Measurements from ENCODE around the gene CASP3. TPM values are rescaled to one million over a fixed set of nuclear protein-coding genes. Genes with fewer than 3 reads are reported as not detected.
"Not testable (repeated sequence)": the region's sequence is repeated elsewhere in the genome, so short reads cannot be mapped to it uniquely, and the experiment has no call there.

The CASP3 gene
- polyA plus RNA-seq, 4 donors: 28.3 to 40.8 (median 34.4) TPM

GRCh38 chr4:184598753-184599491 is 50.3 kb downstream of the CASP3 start:
- DNase-seq (ENCODE audit: low read depth in 4 of 4, low spot score in 3 of 4): no peak

- DNase-seq (ENCODE audit: low read depth in 4 of 4, low spot score in 3 of 4): no peak
These were observed 52.5 kb downstream of the CASP3 start for GRCh38 chr4:184596617-184597185.

- no peak for DNase-seq (ENCODE audit: low read depth in 4 of 4, low spot score in 3 of 4)
These were observed 53.1 kb downstream of the CASP3 start for GRCh38 chr4:184596044-184596616.

GRCh38 chr4:184595430-184595829 is 53.8 kb downstream of the CASP3 start:
- DNase-seq (ENCODE audit: low read depth in 4 of 4, low spot score in 3 of 4): no peak

DNA sequence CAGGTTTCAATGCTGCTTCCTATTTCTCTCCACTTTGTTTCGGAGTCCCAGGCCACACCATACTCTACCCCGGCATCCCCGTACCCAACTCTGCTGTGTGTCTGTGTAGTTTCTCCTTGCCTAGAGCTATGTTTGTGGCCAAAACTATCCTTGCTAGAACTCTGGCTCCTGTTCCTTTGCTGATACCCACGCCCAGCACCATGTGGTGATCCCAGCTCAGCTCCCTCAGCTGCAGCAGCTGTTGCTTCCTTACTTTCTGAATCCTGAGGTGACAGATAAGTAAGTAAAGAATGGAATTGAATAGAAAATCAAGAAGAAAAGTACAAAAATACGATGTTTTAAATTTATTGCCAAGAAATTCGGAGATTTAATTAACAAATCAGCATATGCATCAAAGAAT is 55.8 kb downstream of the CASP3 start:
- DNase-seq (ENCODE audit: low read depth in 4 of 4, low spot score in 3 of 4): no peak

- DNase-seq (ENCODE audit: low read depth in 4 of 4, low spot score in 3 of 4): not testable (repeated sequence)
These were observed 57.4 kb downstream of the CASP3 start for GRCh38 chr4:184591747-184592270.

DNA sequence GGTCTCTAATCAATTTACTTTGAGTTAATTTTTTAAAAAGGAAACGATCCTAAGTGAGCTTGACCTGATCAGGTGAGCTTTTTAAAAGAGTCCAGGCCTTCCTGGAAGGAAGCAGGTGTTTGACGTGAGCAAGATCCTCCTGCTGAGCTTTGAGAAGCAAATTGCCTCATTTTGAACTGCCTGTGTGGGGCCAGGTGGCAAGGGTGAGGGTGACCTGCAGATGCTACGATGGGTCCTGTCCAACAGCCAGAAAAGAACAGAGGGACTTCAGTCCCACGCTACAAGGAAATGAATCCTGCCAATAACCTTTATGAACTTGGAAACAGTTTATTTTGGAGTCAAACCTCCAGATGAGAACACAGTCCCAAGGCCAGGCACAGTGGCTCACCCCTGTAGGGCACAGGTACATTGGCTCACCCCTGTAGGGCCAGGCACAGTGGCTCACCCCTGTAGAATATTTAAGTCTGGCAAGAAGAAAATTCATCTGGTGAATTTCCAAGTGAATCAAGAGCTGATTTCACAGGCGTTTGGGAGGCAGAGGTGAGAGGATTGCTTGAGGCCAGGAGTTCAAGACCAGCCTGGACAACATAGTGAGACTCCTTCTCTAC is 58.1 kb downstream of the CASP3 start:
- DNase-seq (ENCODE audit: low read depth in 4 of 4, low spot score in 3 of 4): no peak

- DNase-seq (ENCODE audit: low read depth in 4 of 4, low spot score in 3 of 4): no peak
These were observed 59.1 kb downstream of the CASP3 start for GRCh38 chr4:184590196-184590595.

GRCh38 chr4:184588893-184589292 is 60.4 kb downstream of the CASP3 start:
- DNase-seq (ENCODE audit: low read depth in 4 of 4, low spot score in 3 of 4): no peak

DNA sequence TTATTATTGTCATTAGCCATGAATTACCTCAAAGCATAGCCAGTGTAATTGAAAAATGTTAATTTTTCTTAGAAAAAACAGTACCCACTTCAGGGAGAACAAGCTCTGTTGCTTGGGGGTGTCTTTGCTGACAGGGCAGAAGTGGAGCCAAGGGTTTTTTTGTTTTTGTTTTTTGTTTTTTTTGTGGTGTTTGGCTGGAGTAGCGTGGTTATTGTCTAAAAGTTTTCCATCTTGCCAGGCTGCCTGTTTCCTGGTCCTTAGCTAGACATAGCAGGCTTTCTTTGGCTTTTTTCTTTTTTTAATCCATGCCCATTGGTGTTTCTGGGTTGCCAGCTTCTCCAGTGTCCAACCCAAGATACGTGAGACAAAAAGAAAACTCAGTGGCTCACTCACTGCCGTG is 61.5 kb downstream of the CASP3 start:
- DNase-seq (ENCODE audit: low read depth in 4 of 4, low spot score in 3 of 4): no peak

- DNase-seq (ENCODE audit: low read depth in 4 of 4, low spot score in 3 of 4): no peak
These were observed 62.0 kb downstream of the CASP3 start for GRCh38 chr4:184587221-184587620.

- DNase-seq (ENCODE audit: low read depth in 4 of 4, low spot score in 3 of 4): no peak
These were observed 65.3 kb downstream of the CASP3 start for GRCh38 chr4:184583738-184584502.

Other genes starting within 250 kb of the CASP3 start
- 10 to 100 TPM; 24.7 to 36.0 (median 33.4) TPM for gene IRF2, start 174.9 kb downstream of the CASP3 start, polyA plus RNA-seq (ENCODE audit: insufficient read length in 4 of 4)
- 10 to 100 TPM; 31.9 to 43.8 (median 34.4) TPM for gene PRIMPOL, start 291 bp upstream of the CASP3 start, polyA plus RNA-seq (ENCODE audit: insufficient read length in 4 of 4)
- gene CENPU, start 84.6 kb upstream of the CASP3 start, polyA plus RNA-seq (ENCODE audit: insufficient read length in 4 of 4): 10 to 100 TPM; 38.4 to 48.8 (median 42.8) TPM
- 10 to 100 TPM; 28.8 to 60.1 (median 55.6) TPM for gene ACSL1, start 176.5 kb upstream of the CASP3 start, polyA plus RNA-seq (ENCODE audit: insufficient read length in 4 of 4)

Data from left renal pelvis (tissue), 4 donors.